HEK293 (cell line): ENCODE data around the gene C3orf80.

Source experiments
- GFI1B ChIP-seq: fragments of 450-650 bp; formaldehyde crosslinking; IDR thresholded peaks from 2 replicates; pipeline ENCODE4 v1.5.1; 2016; ENCODE audit warnings: missing biosample characterization, missing genetic modification characterization
- KLF8 ChIP-seq: fragments of 450-650 bp; formaldehyde crosslinking; IDR thresholded peaks from 2 replicates; pipeline ENCODE4 v1.5.1; 2016; ENCODE audit warnings: missing biosample characterization, missing genetic modification characterization
- PBX3 ChIP-seq: sonication (generic); formaldehyde crosslinking; IDR thresholded peaks from 2 replicates; pipeline ENCODE4 v1.8.1; 2022; ENCODE audit warnings: mild to moderate bottlenecking, moderate library complexity, missing genetic modification reagents
- ZBTB11 ChIP-seq: fragments of 450-650 bp; formaldehyde crosslinking; conservative IDR thresholded peaks from 2 replicates; pipeline ENCODE4 v1.5.1; 2016; ENCODE audit warnings: low read depth, missing biosample characterization, missing genetic modification characterization
- ZBTB48 ChIP-seq: fragments of 450-650 bp; formaldehyde crosslinking; IDR thresholded peaks from 2 replicates; pipeline ENCODE4 v1.5.1; 2016; ENCODE audit warnings: missing biosample characterization, missing genetic modification characterization
- ZNF211 ChIP-seq: fragments of 450-650 bp; formaldehyde crosslinking; IDR thresholded peaks from 2 replicates; pipeline ENCODE4 v1.5.1; 2016; ENCODE audit warnings: low read depth, missing biosample characterization, missing genetic modification characterization
- ZNF514 ChIP-seq: fragments of 450-650 bp; formaldehyde crosslinking; IDR thresholded peaks from 2 replicates; pipeline ENCODE4 v1.5.1; 2016; ENCODE audit warnings: missing biosample characterization, missing genetic modification characterization
- ZNF791 ChIP-seq: fragments of 450-650 bp; formaldehyde crosslinking; IDR thresholded peaks from 2 replicates; pipeline ENCODE4 v1.5.1; 2016; ENCODE audit warnings: missing biosample characterization, missing genetic modification characterization
- TF ChIP-seq, protein P1 (sequence below): fragments of 450-650 bp; formaldehyde crosslinking; IDR thresholded peaks from 2 replicates; pipeline ENCODE4 v1.5.1; 2016; ENCODE audit warnings: missing biosample characterization, missing genetic modification characterization
- TF ChIP-seq, protein P2 (sequence below): fragments of 450-650 bp; formaldehyde crosslinking; conservative IDR thresholded peaks from 2 replicates; pipeline ENCODE4 v1.5.1; 2016; ENCODE audit warnings: low read depth, missing biosample characterization, missing genetic modification characterization

GRCh38 chr3:160217675-160218074, 7.5 kb upstream of the C3orf80 start:
- TF ChIP-seq, protein P1, sequence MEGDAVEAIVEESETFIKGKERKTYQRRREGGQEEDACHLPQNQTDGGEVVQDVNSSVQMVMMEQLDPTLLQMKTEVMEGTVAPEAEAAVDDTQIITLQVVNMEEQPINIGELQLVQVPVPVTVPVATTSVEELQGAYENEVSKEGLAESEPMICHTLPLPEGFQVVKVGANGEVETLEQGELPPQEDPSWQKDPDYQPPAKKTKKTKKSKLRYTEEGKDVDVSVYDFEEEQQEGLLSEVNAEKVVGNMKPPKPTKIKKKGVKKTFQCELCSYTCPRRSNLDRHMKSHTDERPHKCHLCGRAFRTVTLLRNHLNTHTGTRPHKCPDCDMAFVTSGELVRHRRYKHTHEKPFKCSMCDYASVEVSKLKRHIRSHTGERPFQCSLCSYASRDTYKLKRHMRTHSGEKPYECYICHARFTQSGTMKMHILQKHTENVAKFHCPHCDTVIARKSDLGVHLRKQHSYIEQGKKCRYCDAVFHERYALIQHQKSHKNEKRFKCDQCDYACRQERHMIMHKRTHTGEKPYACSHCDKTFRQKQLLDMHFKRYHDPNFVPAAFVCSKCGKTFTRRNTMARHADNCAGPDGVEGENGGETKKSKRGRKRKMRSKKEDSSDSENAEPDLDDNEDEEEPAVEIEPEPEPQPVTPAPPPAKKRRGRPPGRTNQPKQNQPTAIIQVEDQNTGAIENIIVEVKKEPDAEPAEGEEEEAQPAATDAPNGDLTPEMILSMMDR (tag by site-specific recombination) = no peak
- TF ChIP-seq GFI1B (tag by site-specific recombination) (no peak), ZBTB11 (tag by site-specific recombination) (no peak), PBX3 (CRISPR knock-in tag) (no peak), KLF8 (tag by site-specific recombination) (no peak), ZNF791 (no peak), ZNF514 (tag by site-specific recombination) (no peak), ZBTB48 (tag by site-specific recombination) (no peak), ZNF211 (tag by site-specific recombination) (no peak)
- TF ChIP-seq, protein P2, sequence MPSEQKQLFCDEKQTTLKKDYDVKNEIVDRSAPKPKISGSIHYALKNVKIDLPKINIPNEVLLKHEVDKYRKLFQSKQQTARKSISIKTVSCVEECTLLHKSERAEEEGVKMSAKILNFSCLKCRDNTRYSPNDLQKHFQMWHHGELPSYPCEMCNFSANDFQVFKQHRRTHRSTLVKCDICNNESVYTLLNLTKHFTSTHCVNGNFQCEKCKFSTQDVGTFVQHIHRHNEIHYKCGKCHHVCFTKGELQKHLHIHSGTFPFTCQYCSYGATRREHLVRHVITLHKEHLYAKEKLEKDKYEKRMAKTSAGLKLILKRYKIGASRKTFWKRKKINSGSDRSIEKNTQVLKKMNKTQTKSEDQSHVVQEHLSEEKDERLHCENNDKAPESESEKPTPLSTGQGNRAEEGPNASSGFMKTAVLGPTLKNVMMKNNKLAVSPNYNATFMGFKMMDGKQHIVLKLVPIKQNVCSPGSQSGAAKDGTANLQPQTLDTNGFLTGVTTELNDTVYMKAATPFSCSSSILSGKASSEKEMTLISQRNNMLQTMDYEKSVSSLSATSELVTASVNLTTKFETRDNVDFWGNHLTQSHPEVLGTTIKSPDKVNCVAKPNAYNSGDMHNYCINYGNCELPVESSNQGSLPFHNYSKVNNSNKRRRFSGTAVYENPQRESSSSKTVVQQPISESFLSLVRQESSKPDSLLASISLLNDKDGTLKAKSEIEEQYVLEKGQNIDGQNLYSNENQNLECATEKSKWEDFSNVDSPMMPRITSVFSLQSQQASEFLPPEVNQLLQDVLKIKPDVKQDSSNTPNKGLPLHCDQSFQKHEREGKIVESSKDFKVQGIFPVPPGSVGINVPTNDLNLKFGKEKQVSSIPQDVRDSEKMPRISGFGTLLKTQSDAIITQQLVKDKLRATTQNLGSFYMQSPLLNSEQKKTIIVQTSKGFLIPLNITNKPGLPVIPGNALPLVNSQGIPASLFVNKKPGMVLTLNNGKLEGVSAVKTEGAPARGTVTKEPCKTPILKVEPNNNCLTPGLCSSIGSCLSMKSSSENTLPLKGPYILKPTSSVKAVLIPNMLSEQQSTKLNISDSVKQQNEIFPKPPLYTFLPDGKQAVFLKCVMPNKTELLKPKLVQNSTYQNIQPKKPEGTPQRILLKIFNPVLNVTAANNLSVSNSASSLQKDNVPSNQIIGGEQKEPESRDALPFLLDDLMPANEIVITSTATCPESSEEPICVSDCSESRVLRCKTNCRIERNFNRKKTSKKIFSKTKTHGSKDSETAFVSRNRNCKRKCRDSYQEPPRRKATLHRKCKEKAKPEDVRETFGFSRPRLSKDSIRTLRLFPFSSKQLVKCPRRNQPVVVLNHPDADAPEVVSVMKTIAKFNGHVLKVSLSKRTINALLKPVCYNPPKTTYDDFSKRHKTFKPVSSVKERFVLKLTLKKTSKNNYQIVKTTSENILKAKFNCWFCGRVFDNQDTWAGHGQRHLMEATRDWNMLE (tag by site-specific recombination) = no peak
